ENCODE results near the gene SLC33A1. TPM values are rescaled to one million over a fixed set of nuclear protein-coding genes. Genes with fewer than 3 reads are reported as not detected.
A peak's percentile ranks its signal among the peaks of the same experiment; 100 is the strongest.
"Not testable (repeated sequence)": the region's sequence is repeated elsewhere in the genome, so short reads cannot be mapped to it uniquely, and the experiment has no call there.

The SLC33A1 gene
- total RNA-seq, 1 donor from 2014 or later: 29.3 TPM

DNA sequence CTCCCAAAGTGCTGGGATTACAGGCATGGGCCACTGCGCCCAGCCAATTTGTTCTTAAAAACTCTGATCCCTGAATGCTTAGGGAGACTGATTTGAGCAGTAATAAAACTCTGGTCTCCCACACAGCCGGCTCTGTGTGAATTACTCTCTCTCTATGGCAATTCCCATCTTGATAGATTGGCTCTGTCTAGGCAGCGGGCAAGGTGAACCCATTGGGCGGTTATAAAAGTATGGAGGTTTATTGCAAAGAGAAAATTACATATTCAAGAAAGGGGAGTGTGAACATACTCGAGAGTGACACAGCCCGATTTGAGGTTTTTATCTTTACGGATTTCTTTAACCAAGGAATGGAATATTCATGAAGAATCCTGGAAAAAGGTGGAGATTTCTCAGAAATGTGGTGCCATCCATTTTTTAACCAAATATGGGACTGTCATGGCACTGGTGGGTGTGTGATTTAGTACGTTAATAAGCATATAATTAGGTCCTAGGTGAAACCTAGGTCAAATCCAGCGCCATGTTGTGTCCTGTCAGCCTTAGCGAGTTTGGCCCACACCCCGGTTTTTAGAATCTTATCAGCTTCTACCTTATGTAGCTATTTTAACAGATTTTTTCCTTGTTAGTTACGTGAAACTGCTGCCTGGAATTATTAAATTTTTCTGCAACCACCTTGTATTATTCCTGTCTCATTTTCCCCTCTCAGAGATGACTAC, 9.0 kb upstream of the SLC33A1 start:
- intact Hi-C loops (cut with DNase I): no loop called here
- no peak for DNase-seq (ENCODE audit: low spot score)
- ATAC-seq: no peak

DNA sequence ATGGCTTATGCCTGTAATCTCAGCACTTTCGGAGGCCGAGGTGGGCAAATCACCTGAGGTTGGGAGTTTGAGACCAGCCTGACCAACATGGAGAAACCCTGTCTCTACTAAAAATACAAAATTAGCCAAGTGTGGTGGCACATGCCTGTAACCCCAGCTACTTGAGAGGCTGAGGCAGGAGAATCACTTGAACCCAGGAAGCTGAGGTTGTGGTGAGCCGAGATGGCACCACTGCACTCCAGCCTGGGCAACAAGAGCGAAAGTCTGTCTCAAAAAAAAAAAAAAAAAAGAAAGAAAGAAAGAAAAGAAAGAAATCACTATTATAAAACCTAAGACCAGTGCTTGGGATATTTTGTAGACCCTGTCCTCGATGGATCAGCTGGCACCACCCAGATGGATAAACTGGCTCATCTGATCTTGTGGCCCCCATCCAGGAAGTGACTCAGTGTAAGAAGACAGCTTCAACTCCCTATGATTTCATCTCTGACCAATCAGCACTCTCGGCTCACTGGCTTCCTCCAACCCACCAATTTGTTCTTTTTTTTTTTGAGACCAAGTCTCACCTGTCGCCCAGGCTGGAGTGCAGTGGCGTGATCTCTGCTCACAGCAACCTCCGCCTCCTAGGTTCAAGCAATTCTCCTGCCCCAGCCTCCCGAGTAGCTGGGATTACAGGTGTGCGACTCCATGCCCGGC, 8.2 kb upstream of the SLC33A1 start:
- intact Hi-C loops (cut with DNase I); DNase-seq (ENCODE audit: low spot score); ATAC-seq: not testable (repeated sequence)

GRCh38 chr3:155861476-155862183, 7.4 kb upstream of the SLC33A1 start:
- no peak for DNase-seq (ENCODE audit: low spot score)
- ATAC-seq: no peak
- intact Hi-C loops (cut with DNase I): no loop called here

- DNase-seq (ENCODE audit: low spot score); ATAC-seq; intact Hi-C loops (cut with DNase I): not testable (repeated sequence)
These were observed 6.2 kb upstream of the SLC33A1 start for GRCh38 chr3:155860424-155860823.

- ATAC-seq (no peak), DNase-seq (ENCODE audit: low spot score) (no peak)
- intact Hi-C loops (cut with DNase I): no loop called here
These were observed 5.6 kb upstream of the SLC33A1 start for GRCh38 chr3:155859859-155860258.

DNA sequence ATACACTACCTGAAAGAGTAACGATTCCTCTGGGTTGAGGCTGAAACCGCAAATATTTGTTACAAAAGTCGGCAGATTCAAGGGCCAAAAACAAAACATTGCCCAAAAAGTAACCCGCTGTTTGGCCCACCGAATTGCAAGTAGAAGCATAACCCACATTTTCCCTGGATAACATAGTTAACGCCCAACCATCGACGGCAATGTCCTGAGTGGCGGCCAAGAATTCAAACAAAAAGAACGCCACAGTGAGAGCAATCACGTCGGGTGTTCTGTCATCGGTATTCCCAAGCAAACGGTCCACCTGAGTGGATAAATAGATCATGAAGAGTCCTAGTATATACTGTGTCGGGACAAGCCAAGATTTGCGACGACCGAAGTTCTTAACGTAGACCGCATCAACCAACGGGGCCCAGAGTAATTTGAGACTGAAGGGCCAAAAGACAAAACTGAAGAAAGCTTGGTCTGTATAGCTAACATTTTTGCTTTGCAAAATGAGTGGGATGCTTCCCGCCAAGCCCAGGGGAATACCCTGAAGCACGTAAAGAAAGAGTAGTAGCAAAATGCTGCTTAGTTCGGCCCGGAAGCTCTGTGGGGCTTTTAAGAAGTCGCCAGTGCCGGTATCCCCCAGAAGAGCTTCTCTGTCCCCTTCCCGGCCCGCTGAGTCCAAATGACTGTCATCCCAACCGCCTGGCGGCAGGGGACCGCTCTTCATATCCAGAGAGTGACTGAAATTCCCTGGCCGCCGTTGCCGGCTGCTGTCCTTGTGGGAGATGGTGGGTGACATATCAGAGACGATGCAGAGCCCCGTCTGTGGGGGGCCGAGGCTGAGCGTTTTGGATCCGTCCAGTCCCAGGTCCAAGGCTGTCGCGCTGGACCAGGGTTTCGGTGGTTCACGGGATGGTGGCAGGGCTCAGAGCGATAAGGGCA, 750 bp downstream of the SLC33A1 start:
- peak; percentile 73 for DNase-seq (ENCODE audit: low spot score)
- peak; percentile 24 for ATAC-seq
- intact Hi-C loops (cut with DNase I): no loop called here

GRCh38 chr3:155852341-155852740, 1.9 kb downstream of the SLC33A1 start:
- DNase-seq (ENCODE audit: low spot score): no peak
- intact Hi-C loops (cut with DNase I): no loop called here
- ATAC-seq: no peak

GRCh38 chr3:155849404-155849803, 4.8 kb downstream of the SLC33A1 start:
- ATAC-seq; DNase-seq (ENCODE audit: low spot score); intact Hi-C loops (cut with DNase I): not testable (repeated sequence)

- ATAC-seq (no peak), DNase-seq (ENCODE audit: low spot score) (no peak)
- intact Hi-C loops (cut with DNase I): no loop called here
These were observed 6.2 kb downstream of the SLC33A1 start for GRCh38 chr3:155847993-155848392.

- no peak for DNase-seq (ENCODE audit: low spot score)
- ATAC-seq: no peak
- intact Hi-C loops (cut with DNase I): no loop called here
These were observed 8.1 kb downstream of the SLC33A1 start for GRCh38 chr3:155846119-155846518.

GRCh38 chr3:155843569-155843968, 10.7 kb downstream of the SLC33A1 start:
- no peak for DNase-seq (ENCODE audit: low spot score)
- intact Hi-C loops (cut with DNase I): no loop called here
- ATAC-seq: no peak

DNA sequence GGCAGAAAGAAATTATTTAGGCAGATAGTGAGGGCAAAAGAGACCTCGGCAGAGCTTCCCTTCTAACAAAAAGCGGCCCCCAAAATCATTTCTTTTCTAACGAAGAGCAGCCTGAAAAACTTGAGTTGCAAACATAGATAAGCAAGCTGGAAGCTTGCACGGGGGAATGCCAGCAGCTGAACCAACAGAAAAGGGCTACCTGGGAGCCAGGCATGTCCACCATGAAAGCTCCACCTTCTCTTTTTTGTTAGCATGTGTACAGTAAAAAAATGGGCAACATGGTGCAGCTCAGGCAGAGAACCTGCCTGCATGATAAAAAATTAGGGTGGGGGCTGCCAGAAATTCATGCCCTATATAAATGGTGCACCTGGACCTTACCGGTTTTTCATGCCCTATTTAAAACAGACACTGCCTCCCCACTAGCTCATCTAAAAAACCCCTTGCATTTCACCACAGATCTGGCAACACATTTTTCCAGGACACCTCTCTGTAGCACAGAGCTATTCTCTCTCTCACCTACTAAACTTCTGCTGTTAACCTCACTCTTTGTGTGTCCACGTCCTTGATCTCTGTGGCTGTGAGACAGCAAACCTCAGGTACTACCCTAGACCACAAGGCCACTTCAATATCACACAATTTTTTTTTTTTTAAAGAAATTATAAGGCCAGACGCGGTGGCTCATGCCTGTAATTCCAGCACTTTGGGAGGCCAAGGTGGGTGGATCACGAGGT, 18.7 kb downstream of the SLC33A1 start:
- intact Hi-C loops (cut with DNase I): no loop called here
- ATAC-seq: no peak
- DNase-seq (ENCODE audit: low spot score): no peak

DNA sequence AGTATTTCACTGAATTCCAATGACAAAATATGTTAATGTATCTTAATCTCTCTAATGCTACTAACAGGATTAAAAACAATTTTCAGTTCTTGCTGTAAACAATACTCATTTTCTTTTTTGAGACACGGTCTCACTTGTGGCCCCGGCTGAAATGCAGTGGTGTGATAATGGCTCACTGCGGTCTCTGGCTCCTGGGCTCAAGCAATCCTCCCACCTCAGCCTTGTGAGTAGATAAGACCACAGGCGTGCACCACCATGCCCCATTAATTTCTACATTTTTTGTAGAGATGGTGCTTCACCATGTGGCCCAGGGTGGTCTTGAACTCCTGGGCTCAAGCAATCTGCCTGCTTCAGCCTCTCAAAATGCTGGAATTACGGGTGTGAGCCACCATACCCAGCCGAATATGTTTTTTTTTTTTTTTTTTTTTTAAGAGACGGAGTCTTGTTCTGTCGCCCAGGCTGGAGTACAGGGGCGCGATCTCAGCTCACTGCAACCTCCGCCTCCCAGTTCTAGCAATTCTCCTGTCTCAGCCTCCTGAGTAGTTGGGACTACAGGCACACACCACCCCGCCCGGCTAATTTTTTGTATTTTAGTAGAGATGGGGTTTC, 25.6 kb downstream of the SLC33A1 start:
- ATAC-seq; intact Hi-C loops (cut with DNase I); DNase-seq (ENCODE audit: low spot score): not testable (repeated sequence)

- DNase-seq (ENCODE audit: low spot score) (no peak), ATAC-seq (no peak)
- intact Hi-C loops (cut with DNase I): no loop called here
These were observed 39.1 kb downstream of the SLC33A1 start for GRCh38 chr3:155815030-155815545.

DNA sequence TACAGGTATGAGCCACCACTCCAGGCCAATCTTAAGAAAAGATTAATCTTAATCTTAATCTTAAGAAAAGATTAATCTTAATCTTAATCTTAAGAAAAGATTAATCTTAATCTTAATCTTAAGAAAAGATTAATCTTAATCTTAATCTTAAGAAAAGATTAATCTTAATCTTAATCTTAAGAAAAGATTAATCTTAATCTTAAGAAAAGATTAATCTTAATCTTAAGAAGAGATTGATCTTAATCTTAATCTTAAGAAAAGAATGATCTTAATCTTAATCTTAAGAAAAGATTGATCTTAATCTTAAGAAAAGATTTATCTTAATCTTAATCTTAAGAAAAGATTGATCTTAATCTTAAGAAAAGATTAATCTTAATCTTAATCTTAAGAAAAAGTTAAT, 41.0 kb downstream of the SLC33A1 start:
- intact Hi-C loops (cut with DNase I); ATAC-seq; DNase-seq (ENCODE audit: low spot score): not testable (repeated sequence)

DNA sequence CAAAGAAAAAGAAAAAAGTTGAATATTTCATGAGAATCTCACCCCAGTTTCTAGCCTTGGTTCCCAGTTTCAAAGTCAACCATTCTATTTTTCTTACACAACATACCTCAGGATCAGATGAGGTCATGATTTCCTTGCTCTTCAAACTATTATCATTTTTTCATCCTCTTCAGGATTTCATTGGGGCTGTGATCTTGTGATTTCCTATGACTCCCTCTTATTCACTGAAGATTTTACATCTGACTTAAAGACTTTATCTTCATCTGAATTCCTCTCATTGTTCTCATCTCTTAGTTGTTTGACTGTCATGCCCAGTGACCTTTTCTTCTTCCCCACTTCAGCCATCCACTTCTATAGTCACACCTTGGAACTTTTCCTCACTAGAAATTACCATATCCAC, 45.0 kb downstream of the SLC33A1 start:
- no peak for ATAC-seq
- DNase-seq (ENCODE audit: low spot score): no peak
- intact Hi-C loops (cut with DNase I): no loop called here

- intact Hi-C loops (cut with DNase I): no loop called here
- DNase-seq (ENCODE audit: low spot score) (no peak), ATAC-seq (no peak)
These were observed 46.4 kb downstream of the SLC33A1 start for GRCh38 chr3:155807823-155808222.

Data from sciatic nerve (tissue), 2 donors.